NCI-H2171 (cell line): Measurements from ENCODE around the gene ZFP90.

Experiments
- DNase-seq: peaks from one replicate; lab custom pipeline; 2025; lab: John Stamatoyannopoulos, UW

Gene ZFP90

GRCh38 chr16:68577352-68577853 is 38.3 kb downstream of the ZFP90 start:
- no peak for DNase-seq

GRCh38 chr16:68590201-68590994 is 51.3 kb downstream of the ZFP90 start:
- DNase-seq: no peak

- no peak for DNase-seq
Observed at GRCh38 chr16:68592466-68593337, 53.6 kb downstream of the ZFP90 start.

GRCh38 chr16:68596266-68596665 is 57.2 kb downstream of the ZFP90 start:
- DNase-seq: no peak

GRCh38 chr16:68599586-68599985 is 60.5 kb downstream of the ZFP90 start:
- DNase-seq: no peak

- DNase-seq: no peak
Observed at GRCh38 chr16:68605746-68606145, 66.7 kb downstream of the ZFP90 start.

- no peak for DNase-seq
Observed at GRCh38 chr16:68607443-68607842, 68.4 kb downstream of the ZFP90 start.

- DNase-seq: no peak
Observed at GRCh38 chr16:68608330-68608729, 69.2 kb downstream of the ZFP90 start.

GRCh38 chr16:68612996-68613395 is 73.9 kb downstream of the ZFP90 start:
- DNase-seq: no peak

GRCh38 chr16:68617734-68618133 is 78.6 kb downstream of the ZFP90 start:
- DNase-seq: no peak
